ENCODE results near the gene CPB1.
A peak's percentile ranks its signal among the peaks of the same experiment; 100 is the strongest.

CPB1 gene

GRCh38 chr3:148856384-148856783 lies 28.8 kb downstream of the CPB1 start:
- POLR2A ChIA-PET: no interaction called here
- TF ChIP-seq, protein P1, sequence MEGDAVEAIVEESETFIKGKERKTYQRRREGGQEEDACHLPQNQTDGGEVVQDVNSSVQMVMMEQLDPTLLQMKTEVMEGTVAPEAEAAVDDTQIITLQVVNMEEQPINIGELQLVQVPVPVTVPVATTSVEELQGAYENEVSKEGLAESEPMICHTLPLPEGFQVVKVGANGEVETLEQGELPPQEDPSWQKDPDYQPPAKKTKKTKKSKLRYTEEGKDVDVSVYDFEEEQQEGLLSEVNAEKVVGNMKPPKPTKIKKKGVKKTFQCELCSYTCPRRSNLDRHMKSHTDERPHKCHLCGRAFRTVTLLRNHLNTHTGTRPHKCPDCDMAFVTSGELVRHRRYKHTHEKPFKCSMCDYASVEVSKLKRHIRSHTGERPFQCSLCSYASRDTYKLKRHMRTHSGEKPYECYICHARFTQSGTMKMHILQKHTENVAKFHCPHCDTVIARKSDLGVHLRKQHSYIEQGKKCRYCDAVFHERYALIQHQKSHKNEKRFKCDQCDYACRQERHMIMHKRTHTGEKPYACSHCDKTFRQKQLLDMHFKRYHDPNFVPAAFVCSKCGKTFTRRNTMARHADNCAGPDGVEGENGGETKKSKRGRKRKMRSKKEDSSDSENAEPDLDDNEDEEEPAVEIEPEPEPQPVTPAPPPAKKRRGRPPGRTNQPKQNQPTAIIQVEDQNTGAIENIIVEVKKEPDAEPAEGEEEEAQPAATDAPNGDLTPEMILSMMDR (IDR thresholded peaks at IDR 0.05; ENCODE audit: control extremely low read depth, extremely low read depth, low read depth, missing control alignments): no peak
- CTCF ChIA-PET: no interaction called here
- DNase-seq (ENCODE audit: extremely low spot score): no peak

DNA sequence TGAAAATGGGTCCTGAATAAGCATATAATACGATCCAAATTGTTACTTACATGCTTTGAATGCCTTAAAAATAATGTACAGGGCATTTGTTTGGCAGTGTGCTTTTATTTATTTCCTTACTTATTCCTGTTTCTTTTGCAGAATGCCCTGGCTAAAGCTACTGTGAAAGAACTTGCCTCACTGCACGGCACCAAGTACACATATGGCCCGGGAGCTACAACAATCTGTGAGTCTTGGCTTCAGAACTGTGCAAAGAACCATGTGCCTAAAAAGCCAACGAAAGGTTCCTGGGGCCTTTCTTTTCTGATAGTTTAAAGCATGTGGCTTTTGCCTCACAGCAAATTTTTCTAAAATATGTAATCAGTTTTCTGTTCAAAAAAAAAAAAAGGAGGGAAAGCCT lies 29.7 kb downstream of the CPB1 start:
- TF ChIP-seq, protein P1 (IDR thresholded peaks at IDR 0.05; ENCODE audit: control extremely low read depth, extremely low read depth, low read depth, missing control alignments): no peak
- ChIA-PET CTCF (interaction anchor here (1.3 kb wide), 1 partner anchor 19 kb away, joined by 3 read pairs; no protein-coding TSS in a partner anchor), POLR2A (no interaction called here)
- DNase-seq (ENCODE audit: extremely low spot score): no peak

DNA sequence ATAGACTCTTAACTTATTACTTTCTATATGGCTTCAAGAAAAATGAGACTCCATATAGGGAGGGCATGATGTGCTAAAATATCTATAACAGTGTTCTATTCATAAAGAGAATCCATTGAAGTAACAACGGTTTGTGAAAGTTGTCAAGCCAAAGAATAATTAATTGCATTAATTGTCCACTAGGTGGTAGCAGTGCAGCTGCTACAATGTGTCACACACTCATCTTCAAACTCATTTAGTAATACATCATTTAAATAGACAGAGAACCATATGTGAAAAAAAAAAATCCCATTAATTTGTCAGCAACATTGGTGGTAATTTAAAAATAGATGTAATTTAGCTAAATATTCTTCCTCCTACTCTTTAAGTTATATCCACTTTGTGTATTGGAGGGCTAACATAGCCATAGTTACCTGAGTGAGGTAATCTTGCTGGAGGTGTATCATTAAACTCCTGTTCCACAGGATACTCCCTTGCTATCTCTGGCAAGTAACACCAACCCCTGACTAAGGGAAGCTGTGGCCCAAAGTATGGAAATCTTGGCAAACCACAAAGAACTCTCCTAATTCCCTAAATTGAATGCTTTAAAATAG lies 33.8 kb downstream of the CPB1 start:
- POLR2A ChIA-PET: no interaction called here
- TF ChIP-seq, protein P1 (IDR thresholded peaks at IDR 0.05; ENCODE audit: control extremely low read depth, extremely low read depth, low read depth, missing control alignments): peak; percentile 62
- DNase-seq (ENCODE audit: extremely low spot score): peak; percentile 49
- CTCF ChIA-PET: interaction anchor here (0.9 to 6.9 kb wide), 19 partner anchors 9 to 414 kb away, joined by 3 to 78 read pairs (median 4); no protein-coding TSS in a partner anchor

- TF ChIP-seq, protein P1 (IDR thresholded peaks at IDR 0.05; ENCODE audit: control extremely low read depth, extremely low read depth, low read depth, missing control alignments): no peak
- ChIA-PET CTCF (interaction anchor here (1.5 to 6.9 kb wide), 8 partner anchors 11 to 412 kb away, joined by 3 to 78 read pairs (median 16); no protein-coding TSS in a partner anchor), POLR2A (no interaction called here)
- no peak for DNase-seq (ENCODE audit: extremely low spot score)
These were observed 35.7 kb downstream of the CPB1 start for GRCh38 chr3:148863297-148863696.

DNA sequence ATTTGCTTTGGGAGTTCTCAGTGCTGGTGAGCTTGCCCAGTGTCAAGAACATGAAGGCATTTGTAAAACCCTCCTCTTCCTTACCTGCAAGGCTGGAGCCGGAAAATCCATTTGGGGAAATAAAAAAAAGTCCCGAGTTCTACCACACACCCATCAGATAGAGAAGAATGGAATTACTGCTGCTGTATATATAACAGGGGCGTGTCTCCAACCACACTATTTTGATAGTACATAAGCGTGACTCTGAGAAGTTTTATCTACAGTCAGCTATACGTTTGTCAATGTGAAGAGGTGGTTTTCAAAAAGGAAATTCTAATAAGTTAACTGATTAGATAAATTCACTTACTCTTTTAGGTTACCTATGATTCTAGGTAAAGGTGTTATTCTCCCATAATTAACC lies 36.2 kb downstream of the CPB1 start:
- TF ChIP-seq, protein P1 (IDR thresholded peaks at IDR 0.05; ENCODE audit: control extremely low read depth, extremely low read depth, low read depth, missing control alignments): no peak
- POLR2A ChIA-PET: no interaction called here
- CTCF ChIA-PET: interaction anchor here (2.9 to 6.9 kb wide), 4 partner anchors 10 to 86 kb away, joined by 15 to 78 read pairs (median 31); no protein-coding TSS in a partner anchor
- no peak for DNase-seq (ENCODE audit: extremely low spot score)

DNA sequence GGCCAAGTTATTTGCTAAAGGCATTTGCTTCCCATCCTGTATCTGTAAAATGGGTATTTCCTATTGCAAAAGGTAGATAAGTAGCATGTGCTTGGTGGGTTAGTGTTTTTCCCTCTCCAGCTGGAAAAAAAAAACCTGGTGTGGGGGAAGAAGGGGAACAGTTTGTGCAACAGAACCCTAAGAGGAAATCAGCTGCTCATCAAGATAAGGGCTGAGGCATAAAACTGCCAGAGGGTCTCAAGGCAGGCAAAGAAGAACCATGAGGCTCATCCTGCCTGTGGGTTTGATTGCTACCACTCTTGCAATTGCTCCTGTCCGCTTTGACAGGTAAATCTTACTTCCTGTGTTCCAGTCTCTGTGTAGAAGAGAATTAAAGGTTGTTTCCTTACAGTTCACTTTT lies 37.4 kb downstream of the CPB1 start, which contains the start of gene CPA3:
Gene CPA3, plus strand, starts transcription at position 248 of the 400 bp plus-strand sequence. Its CDS starts 12 bp downstream, at position 260.
- POLR2A ChIA-PET: no interaction called here
- CTCF ChIA-PET: interaction anchor here (2.3 to 6.9 kb wide), 3 partner anchors 9 to 79 kb away, joined by 6 to 78 read pairs (median 16); no protein-coding TSS in a partner anchor
- TF ChIP-seq, protein P1 (IDR thresholded peaks at IDR 0.05; ENCODE audit: control extremely low read depth, extremely low read depth, low read depth, missing control alignments): no peak
- no peak for DNase-seq (ENCODE audit: extremely low spot score)
